ENCODE results near the gene REPIN1.
A peak's percentile ranks its signal among the peaks of the same experiment; 100 is the strongest.

REPIN1 gene

DNA sequence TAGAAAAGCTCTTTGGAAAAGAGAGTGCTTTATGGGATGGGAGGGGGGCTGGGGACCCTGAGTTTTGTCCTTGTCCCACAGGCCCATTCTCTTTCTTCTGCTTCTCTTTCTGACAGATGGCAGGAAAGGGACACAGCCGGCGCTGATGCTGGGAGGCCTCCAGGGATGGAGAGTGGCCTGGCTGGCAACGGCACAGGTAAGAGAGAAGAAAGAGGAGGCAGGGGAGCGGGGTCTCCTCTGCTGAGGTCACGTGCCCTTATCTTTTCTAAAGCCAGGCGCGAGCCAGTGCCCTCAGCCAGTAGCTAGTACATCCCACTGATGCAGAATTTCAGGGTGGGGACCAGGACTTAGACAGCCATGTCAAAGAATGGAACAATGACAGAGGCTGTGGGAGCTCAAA lies 19.7 kb downstream of the REPIN1 start:
- Histone ChIP-seq H3K36me3 (ENCODE audit: insufficient read depth, low read depth, low read length) (peaks cover 37% of the 10 kb centered on the region), H3K9ac (ENCODE audit: low read depth, low read length) (no peak overlapping the region), H3K4me3 (ENCODE audit: low read length) (no peak overlapping the region), H3K4me1 (ENCODE audit: insufficient read depth, low read length) (peaks cover 37% of the 10 kb centered on the region), H3K9me3 (ENCODE audit: insufficient read depth, low read depth, low read length) (no peaks in the 10 kb centered on the region), H3K27me3 (ENCODE audit: insufficient read depth, low read length) (no peaks in the 10 kb centered on the region), H3K27ac (ENCODE audit: low read length) (no peak overlapping the region)

DNA sequence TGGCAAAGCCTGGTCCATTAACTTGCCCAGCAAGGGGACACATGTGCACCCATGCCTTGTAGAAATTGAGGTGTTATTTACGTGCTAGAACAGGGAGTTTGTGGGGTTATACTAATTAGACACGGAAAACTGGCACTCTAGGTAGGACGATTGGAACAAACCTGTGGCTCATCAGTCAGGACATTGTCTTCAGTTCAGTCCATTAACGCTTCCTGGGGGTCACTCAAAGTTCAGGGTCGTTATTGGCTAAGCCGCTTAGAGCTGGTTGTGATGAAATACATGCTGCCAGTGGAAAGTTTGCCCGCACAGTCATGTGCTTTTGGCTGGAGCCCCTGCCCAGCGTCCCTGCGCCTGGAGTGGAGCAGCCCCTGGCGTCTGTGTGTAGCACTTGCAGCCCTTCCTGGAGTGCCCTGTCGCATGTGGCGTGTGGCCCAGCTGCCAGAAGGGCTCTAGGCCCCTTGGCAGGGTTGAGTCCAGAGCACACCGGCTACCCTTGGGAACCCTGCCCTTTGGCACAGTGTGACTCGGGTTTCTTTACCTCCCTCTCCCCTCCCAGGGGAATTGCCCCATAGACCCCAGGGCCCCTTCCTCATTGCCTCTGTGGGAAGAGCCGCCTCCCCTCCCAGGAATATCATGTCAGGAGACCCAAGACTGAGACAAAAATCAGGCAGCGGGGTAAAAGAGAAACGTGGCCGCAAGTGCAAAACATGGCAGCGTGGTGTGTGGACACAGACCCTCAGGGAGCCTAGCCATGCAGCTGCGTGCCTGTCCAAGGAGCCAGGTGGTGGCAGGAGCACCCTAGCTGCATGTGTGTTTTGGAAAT lies 20.3 kb downstream of the REPIN1 start:
- Histone ChIP-seq H3K36me3 (ENCODE audit: insufficient read depth, low read depth, low read length) (peaks cover 37% of the 10 kb centered on the region), H3K4me1 (ENCODE audit: insufficient read depth, low read length) (peaks cover 36% of the 10 kb centered on the region), H3K27me3 (ENCODE audit: insufficient read depth, low read length) (no peaks in the 10 kb centered on the region), H3K9me3 (ENCODE audit: insufficient read depth, low read depth, low read length) (no peaks in the 10 kb centered on the region), H3K9ac (ENCODE audit: low read depth, low read length) (no peak overlapping the region), H3K27ac (ENCODE audit: low read length) (no peak overlapping the region), H3K4me3 (ENCODE audit: low read length) (no peak overlapping the region)

DNA sequence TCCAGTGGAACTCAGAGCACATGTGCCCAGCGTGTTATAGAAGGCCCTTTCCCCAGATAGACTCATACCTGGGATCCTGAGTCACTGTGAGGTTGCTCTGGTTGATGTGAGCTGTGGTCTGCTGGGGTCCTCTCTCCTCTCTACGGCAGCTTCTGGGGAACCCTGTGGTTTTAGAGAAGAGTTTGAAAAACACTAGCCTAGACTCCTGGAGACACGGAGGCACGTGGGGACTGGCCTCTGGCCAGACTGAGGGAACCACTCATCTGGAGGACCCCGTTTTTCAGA lies 20.9 kb downstream of the REPIN1 start:
- Histone ChIP-seq H3K36me3 (ENCODE audit: insufficient read depth, low read depth, low read length) (peaks cover 34% of the 10 kb centered on the region), H3K9me3 (ENCODE audit: insufficient read depth, low read depth, low read length) (no peaks in the 10 kb centered on the region), H3K4me3 (ENCODE audit: low read length) (no peak overlapping the region), H3K27ac (ENCODE audit: low read length) (no peak overlapping the region), H3K4me1 (ENCODE audit: insufficient read depth, low read length) (peaks cover 36% of the 10 kb centered on the region), H3K27me3 (ENCODE audit: insufficient read depth, low read length) (no peaks in the 10 kb centered on the region), H3K9ac (ENCODE audit: low read depth, low read length) (no peak overlapping the region)

DNA sequence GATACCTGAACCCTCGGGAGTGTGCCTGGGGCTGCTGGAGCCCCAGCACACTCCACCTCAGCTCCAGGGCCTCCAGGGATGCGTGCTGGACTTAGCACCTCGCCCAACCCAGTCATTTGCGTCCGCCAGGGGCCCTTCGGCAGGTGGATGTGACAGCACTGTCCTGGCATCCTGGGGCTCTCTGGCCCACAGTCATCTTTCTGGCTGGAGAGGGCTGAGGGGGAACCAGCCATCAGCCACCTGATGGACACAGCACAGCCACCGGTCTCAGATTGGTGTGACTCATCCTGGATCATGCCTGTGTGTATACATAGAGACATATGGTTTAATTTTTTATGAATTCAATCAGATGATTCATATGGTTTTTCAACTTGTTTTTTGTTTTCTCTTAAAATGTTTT lies 21.6 kb downstream of the REPIN1 start:
- Histone ChIP-seq H3K9ac (ENCODE audit: low read depth, low read length) (no peak overlapping the region), H3K27me3 (ENCODE audit: insufficient read depth, low read length) (no peaks in the 10 kb centered on the region), H3K27ac (ENCODE audit: low read length) (no peak overlapping the region), H3K36me3 (ENCODE audit: insufficient read depth, low read depth, low read length) (peaks cover 34% of the 10 kb centered on the region), H3K9me3 (ENCODE audit: insufficient read depth, low read depth, low read length) (no peaks in the 10 kb centered on the region), H3K4me3 (ENCODE audit: low read length) (no peak overlapping the region), H3K4me1 (ENCODE audit: insufficient read depth, low read length) (peaks cover 33% of the 10 kb centered on the region)

DNA sequence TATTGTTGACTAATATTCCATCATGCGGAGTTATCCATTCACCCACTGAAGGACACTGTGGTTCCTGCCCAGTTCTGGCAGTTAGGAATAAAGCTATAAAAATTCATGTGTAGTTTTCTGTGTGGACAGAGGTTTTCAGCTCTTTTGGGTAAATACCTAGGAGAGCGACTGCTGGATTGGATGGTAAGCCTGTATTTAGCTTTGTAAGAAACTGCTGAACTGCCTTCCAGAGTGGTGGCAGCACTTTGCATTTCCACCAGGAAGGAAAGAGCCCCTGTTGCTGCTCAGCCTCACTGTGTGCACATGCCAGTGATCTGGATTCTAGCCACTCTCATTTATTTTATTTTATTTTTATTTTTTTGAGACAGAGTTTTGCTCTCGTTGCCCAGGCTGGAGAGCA lies 24.7 kb downstream of the REPIN1 start:
- H3K36me3 ChIP-seq (ENCODE audit: insufficient read depth, low read depth, low read length): peaks cover 45% of the 10 kb centered on the region
- H3K27ac ChIP-seq (ENCODE audit: low read length): no peak overlapping the region
- no peaks in the 10 kb centered on the region for H3K27me3 ChIP-seq (ENCODE audit: insufficient read depth, low read length)
- no peak overlapping the region for H3K9ac ChIP-seq (ENCODE audit: low read depth, low read length)
- H3K9me3 ChIP-seq (ENCODE audit: insufficient read depth, low read depth, low read length): no peaks in the 10 kb centered on the region
- no peak overlapping the region for H3K4me3 ChIP-seq (ENCODE audit: low read length)
- peaks cover 20% of the 10 kb centered on the region for H3K4me1 ChIP-seq (ENCODE audit: insufficient read depth, low read length)

DNA sequence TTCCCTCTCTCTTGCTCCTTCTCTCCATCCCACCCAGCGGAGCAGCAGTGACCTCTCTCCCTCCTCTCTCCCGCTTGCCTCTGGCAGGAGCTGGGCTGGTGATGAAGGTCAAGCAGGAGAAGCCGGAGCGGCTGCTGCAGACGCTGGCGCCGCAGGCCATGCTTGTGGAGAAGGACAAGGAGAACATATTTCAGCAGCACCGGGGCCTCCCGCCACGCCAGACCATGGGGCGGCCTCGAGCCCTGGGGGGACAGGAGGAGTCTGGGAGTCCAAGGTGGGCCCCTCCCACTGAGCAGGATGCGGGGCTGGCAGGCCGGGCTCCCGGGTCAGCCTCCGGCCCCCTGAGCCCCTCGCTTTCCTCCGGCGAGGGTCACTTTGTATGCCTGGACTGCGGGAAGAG lies 27.8 kb downstream of the REPIN1 start:
- H3K9ac ChIP-seq (ENCODE audit: low read depth, low read length): no peak overlapping the region; the same call in 1 of the 2 replicates
- no peak overlapping the region for H3K27ac ChIP-seq (ENCODE audit: low read length)
- H3K4me3 ChIP-seq (ENCODE audit: low read length): no peak overlapping the region
- H3K36me3 ChIP-seq (ENCODE audit: insufficient read depth, low read depth, low read length): peaks cover 27% of the 10 kb centered on the region
- peaks cover 45% of the 10 kb centered on the region for H3K4me1 ChIP-seq (ENCODE audit: insufficient read depth, low read length)
- no peaks in the 10 kb centered on the region for H3K27me3 ChIP-seq (ENCODE audit: insufficient read depth, low read length)
- no peaks in the 10 kb centered on the region for H3K9me3 ChIP-seq (ENCODE audit: insufficient read depth, low read depth, low read length)

DNA sequence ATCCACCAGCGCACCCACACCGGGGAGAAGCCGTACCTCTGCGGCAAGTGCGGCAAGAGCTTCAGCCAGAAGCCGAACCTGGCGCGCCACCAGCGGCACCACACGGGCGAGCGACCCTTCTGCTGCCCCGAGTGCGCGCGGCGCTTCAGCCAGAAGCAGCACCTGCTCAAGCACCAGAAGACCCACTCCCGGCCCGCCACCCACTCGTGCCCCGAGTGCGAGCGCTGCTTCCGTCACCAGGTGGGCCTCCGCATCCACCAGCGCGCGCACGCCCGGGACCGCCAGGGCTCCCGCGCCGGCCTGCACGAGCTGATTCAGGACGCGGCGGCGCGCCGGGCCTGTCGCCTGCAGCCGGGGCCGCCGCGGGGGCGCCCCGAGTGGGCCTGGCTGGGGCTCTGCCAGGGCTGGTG lies 28.2 kb downstream of the REPIN1 start:
- Histone ChIP-seq H3K9ac (ENCODE audit: low read depth, low read length) (no peak overlapping the region), H3K36me3 (ENCODE audit: insufficient read depth, low read depth, low read length) (peaks cover 27% of the 10 kb centered on the region), H3K27ac (ENCODE audit: low read length) (no peak overlapping the region), H3K9me3 (ENCODE audit: insufficient read depth, low read depth, low read length) (no peaks in the 10 kb centered on the region), H3K4me1 (ENCODE audit: insufficient read depth, low read length) (peaks cover 49% of the 10 kb centered on the region), H3K27me3 (ENCODE audit: insufficient read depth, low read length) (no peaks in the 10 kb centered on the region), H3K4me3 (ENCODE audit: low read length) (no peak overlapping the region)

DNA sequence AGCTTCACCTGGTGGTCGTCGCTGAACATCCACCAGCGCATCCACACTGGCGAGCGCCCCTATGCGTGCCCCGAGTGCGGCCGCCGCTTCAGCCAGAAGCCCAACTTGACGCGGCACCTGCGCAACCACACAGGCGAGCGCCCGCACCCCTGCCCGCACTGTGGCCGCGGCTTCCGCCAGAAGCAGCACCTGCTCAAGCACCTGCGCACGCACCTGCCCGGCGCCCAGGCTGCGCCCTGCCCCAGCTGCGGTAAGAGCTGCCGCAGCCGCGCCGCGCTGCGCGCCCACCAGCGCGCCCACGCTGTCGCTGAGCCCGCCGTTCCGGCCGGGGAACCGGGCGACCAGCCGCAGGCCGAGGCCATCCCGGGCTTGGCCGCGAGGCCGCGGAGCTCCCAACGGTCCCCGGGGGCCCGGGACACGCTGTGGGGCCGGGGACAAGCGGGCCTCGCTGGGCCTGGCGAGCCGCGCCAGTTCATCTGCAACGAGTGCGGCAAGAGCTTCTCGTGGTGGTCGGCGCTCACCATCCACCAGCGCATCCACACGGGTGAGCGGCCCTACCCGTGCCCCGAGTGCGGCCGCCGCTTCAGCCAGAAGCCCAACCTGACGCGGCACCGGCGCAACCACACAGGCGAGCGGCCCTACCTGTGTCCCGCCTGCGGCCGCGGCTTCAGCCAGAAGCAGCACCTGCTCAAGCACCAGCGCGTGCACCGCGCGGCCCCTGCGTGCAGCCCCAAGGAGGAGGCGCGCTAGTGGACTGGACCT lies 28.9 kb downstream of the REPIN1 start:
- Histone ChIP-seq H3K4me3 (ENCODE audit: low read length) (no peak overlapping the region), H3K36me3 (ENCODE audit: insufficient read depth, low read depth, low read length) (peaks cover 27% of the 10 kb centered on the region), H3K9me3 (ENCODE audit: insufficient read depth, low read depth, low read length) (no peaks in the 10 kb centered on the region), H3K27ac (ENCODE audit: low read length) (no peak overlapping the region), H3K27me3 (ENCODE audit: insufficient read depth, low read length) (no peaks in the 10 kb centered on the region), H3K9ac (ENCODE audit: low read depth, low read length) (no peak overlapping the region), H3K4me1 (ENCODE audit: insufficient read depth, low read length) (peaks cover 53% of the 10 kb centered on the region)

DNA sequence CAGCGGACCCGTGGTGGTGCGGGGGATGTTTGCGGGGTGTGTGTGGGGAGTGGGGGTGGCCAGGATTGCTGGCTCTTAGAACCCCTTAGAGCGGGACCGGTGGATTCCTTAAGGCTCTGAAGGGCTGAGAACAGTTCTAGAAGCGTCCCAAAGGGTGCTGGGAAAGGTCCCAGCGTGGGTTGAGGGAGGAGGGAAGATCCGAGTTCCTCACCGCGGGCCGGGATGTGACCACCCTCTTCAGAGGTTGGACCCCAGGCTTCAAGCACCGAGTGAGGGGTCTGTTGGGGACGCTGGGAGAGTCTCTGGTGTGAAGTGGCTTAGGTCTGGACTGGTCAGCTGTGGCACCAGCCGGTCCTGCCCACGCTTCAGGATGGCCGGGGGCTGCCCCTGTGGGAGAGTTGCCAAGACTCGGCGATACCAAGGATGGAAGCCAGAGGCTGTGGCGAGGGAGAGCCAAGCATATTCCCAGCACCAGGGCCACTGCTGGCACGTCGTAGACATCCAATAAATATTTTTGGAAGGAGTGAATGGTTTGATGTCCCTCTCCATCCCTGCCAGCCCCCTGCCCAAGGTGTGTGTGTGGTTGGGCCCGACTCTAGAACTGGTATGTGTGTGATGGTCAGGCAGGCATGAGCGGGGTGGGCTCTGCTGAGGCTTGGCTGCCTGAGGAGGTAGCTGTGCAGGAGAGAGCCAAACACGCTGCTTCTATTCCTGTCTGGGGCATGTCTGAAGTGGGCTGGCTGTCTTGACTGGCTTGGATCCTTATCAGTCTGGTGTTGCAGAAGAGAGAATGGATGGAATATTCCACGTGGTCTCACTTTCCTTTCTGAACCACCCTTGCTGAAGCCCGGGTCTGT lies 29.7 kb downstream of the REPIN1 start:
- H3K4me1 ChIP-seq (ENCODE audit: insufficient read depth, low read length): peaks cover 58% of the 10 kb centered on the region
- no peak overlapping the region for H3K27ac ChIP-seq (ENCODE audit: low read length)
- H3K27me3 ChIP-seq (ENCODE audit: insufficient read depth, low read length): no peaks in the 10 kb centered on the region
- no peak overlapping the region for H3K4me3 ChIP-seq (ENCODE audit: low read length)
- H3K9ac ChIP-seq (ENCODE audit: low read depth, low read length): no peak overlapping the region
- H3K36me3 ChIP-seq (ENCODE audit: insufficient read depth, low read depth, low read length): peaks cover 27% of the 10 kb centered on the region
- H3K9me3 ChIP-seq (ENCODE audit: insufficient read depth, low read depth, low read length): no peaks in the 10 kb centered on the region

DNA sequence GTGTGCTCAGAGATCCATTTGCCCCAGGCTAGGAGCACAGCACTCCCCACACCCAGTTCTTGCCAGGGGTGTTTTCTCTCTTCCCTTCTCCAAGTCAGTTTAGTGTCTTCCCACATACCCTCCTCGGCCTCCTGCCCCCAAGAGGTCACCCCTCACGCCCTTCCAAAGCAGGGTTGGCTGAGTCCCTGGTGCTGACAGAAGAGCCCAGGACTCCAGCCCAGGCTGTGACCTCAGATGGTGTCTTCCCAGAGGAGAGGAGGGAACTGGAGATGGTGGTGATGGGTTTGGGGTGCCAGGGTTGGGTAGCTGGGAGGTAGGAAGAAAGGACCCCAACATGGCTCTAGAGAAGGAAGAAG lies 30.3 kb downstream of the REPIN1 start:
- peaks cover 62% of the 10 kb centered on the region for H3K4me1 ChIP-seq (ENCODE audit: insufficient read depth, low read length)
- H3K9me3 ChIP-seq (ENCODE audit: insufficient read depth, low read depth, low read length): no peaks in the 10 kb centered on the region
- no peaks in the 10 kb centered on the region for H3K27me3 ChIP-seq (ENCODE audit: insufficient read depth, low read length)
- H3K27ac ChIP-seq (ENCODE audit: low read length): peak overlapping the region; percentile 83
- H3K36me3 ChIP-seq (ENCODE audit: insufficient read depth, low read depth, low read length): peaks cover 27% of the 10 kb centered on the region
- H3K4me3 ChIP-seq (ENCODE audit: low read length): no peak overlapping the region
- peak overlapping the region; percentile 92; the same call in 1 of the 2 replicates for H3K9ac ChIP-seq (ENCODE audit: low read depth, low read length)

DNA sequence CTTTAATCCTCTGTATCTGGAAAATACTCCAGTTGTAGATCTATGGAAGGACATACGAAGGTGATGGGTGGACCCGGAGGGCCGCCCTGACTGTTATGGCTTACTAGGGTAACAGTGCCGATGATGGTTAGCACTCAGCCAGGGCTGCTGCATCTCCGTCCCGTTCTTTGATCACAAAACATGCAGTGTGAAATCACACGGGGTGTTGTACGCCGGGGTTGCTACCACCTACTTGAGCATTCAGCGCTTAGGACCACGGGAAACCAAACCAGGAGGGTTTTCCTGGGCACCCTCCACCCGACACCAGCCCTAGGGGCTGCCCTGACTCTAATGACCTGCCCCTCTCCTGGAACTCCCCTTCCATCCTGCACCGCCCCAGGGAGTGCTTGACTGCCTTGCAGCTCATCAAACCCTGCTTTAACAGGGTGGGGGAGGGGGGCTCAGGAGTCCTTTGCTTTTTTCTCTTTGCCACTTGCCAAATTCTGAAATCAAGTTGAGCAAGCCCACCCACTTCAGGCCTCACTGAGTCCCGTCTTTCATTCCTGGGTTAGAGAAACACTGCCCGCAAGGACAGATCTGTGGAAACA lies 30.9 kb downstream of the REPIN1 start:
- Histone ChIP-seq H3K36me3 (ENCODE audit: insufficient read depth, low read depth, low read length) (peaks cover 27% of the 10 kb centered on the region), H3K9ac (ENCODE audit: low read depth, low read length) (peak overlapping the region; percentile 92; the same call in 1 of the 2 replicates), H3K9me3 (ENCODE audit: insufficient read depth, low read depth, low read length) (no peaks in the 10 kb centered on the region), H3K27ac (ENCODE audit: low read length) (peak overlapping the region; percentile 83), H3K4me3 (ENCODE audit: low read length) (no peak overlapping the region), H3K27me3 (ENCODE audit: insufficient read depth, low read length) (no peaks in the 10 kb centered on the region), H3K4me1 (ENCODE audit: insufficient read depth, low read length) (peaks cover 63% of the 10 kb centered on the region)

Data from iPS-20b (cell line).